Measurements from ENCODE around the gene SLC6A12. TPM values are rescaled to one million over a fixed set of nuclear protein-coding genes. Genes with fewer than 3 reads are reported as not detected.

SLC6A12 gene
- polyA plus RNA-seq, 1 donor (not counting 4 experiments of a cell fraction or from before 2014, with no cell fraction given) = not detected

- H3K27me3 ChIP-seq (ENCODE audit: control insufficient read depth, extremely low read depth, insufficient read depth, low read length) = peaks cover 32% of the 10 kb centered on the region
- H2AFZ ChIP-seq (ENCODE audit: control insufficient read depth, low read length) = no peak overlapping the region
- H3K9me1 ChIP-seq (ENCODE audit: control insufficient read depth, extremely low read depth, insufficient read depth, low read length) = no peaks in the 10 kb centered on the region
Observed at GRCh38 chr12:197347-197746, 16.6 kb downstream of the SLC6A12 start.

DNA sequence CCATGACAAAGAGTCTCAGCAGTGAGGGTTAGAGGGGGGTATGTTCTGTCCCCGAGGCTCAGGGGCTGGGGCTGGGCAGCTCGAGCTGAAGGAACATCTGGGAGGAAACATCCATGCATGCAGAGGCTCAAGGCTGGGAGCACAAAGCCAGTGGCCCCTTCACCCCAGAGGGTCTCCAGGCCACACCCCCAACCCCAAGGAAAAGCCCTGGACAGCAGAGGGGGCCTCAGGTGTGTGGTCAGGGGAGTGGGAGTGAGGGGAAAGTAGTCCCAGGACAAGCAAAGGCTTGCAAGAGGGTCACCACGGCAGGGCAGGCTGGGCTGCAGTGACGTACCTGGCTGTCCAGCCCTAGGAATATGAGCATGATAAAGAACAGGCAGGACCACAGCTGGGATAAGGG, 17.5 kb downstream of the SLC6A12 start:
- FAIRE-seq = no peak

More at GRCh38 chr12:197347-197746, 16.6 kb downstream of the SLC6A12 start:
- H3K79me2 ChIP-seq (ENCODE audit: control insufficient read depth, insufficient read depth, low read length) = no peaks in the 10 kb centered on the region
- H3K9me3 ChIP-seq (ENCODE audit: control insufficient read depth, low read depth, low read length) = no peaks in the 10 kb centered on the region
- no peaks in the 10 kb centered on the region for H3K4me1 ChIP-seq (ENCODE audit: control insufficient read depth, extremely low read depth, insufficient read depth, low read length)
- no peak overlapping the region for H3K27ac ChIP-seq (ENCODE audit: control insufficient read depth, insufficient read depth, low read length)
- no peaks in the 10 kb centered on the region for H4K20me1 ChIP-seq (ENCODE audit: control insufficient read depth, extremely low read depth, insufficient read depth, low read length)
- no peak for DNase-seq (ENCODE audit: low read depth, low spot score)
- no peaks in the 10 kb centered on the region for H3K36me3 ChIP-seq (ENCODE audit: control insufficient read depth in 2 of 2, extremely low read depth in 1 of 2, insufficient read depth in 2 of 2, low read length in 2 of 2)
- no peak for FAIRE-seq
- H3K4me2 ChIP-seq (ENCODE audit: control insufficient read depth, extremely low read depth, insufficient read depth, low read depth, low read length) = no peak overlapping the region
- dilution Hi-C loops (cut with MboI; ENCODE audit: extremely low pct_ligation_motif_present, low sequenced_read_pairs) = no loop called here
- no peak overlapping the region for H3K4me3 ChIP-seq (ENCODE audit: control insufficient read depth in 2 of 3, extremely low read depth in 1 of 3, insufficient read depth in 2 of 3, low read depth in 1 of 3, low read length in 3 of 3)
- TF ChIP-seq EZH2 (IDR thresholded peaks at IDR 0.05; ENCODE audit: low read length) (no peak), CTCF (optimal IDR thresholded peaks at IDR 0.05 in 1 of 3, IDR thresholded peaks at IDR 0.05 in 1 of 3, conservative IDR thresholded peaks at IDR 0.05 in 1 of 3; ENCODE audit: extremely low read depth in 1 of 3, insufficient read depth in 2 of 3, low read length in 3 of 3) (no peak)
- H3K9ac ChIP-seq (ENCODE audit: control insufficient read depth, extremely low read depth, insufficient read depth, low read length) = no peak overlapping the region

More for the DNA sequence above, 17.5 kb downstream of the SLC6A12 start:
- Histone ChIP-seq H3K4me2 (ENCODE audit: control insufficient read depth, extremely low read depth, insufficient read depth, low read depth, low read length) (no peak overlapping the region), H3K27me3 (ENCODE audit: control insufficient read depth, extremely low read depth, insufficient read depth, low read length) (peaks cover 23% of the 10 kb centered on the region), H4K20me1 (ENCODE audit: control insufficient read depth, extremely low read depth, insufficient read depth, low read length) (no peaks in the 10 kb centered on the region), H3K9ac (ENCODE audit: control insufficient read depth, extremely low read depth, insufficient read depth, low read length) (no peak overlapping the region), H3K79me2 (ENCODE audit: control insufficient read depth, insufficient read depth, low read length) (no peaks in the 10 kb centered on the region), H3K36me3 (ENCODE audit: control insufficient read depth in 2 of 2, extremely low read depth in 1 of 2, insufficient read depth in 2 of 2, low read length in 2 of 2) (no peaks in the 10 kb centered on the region), H3K9me3 (ENCODE audit: control insufficient read depth, low read depth, low read length) (no peaks in the 10 kb centered on the region), H3K27ac (ENCODE audit: control insufficient read depth, insufficient read depth, low read length) (no peak overlapping the region), H2AFZ (ENCODE audit: control insufficient read depth, low read length) (no peak overlapping the region), H3K4me1 (ENCODE audit: control insufficient read depth, extremely low read depth, insufficient read depth, low read length) (no peaks in the 10 kb centered on the region), H3K4me3 (ENCODE audit: control insufficient read depth in 2 of 3, extremely low read depth in 1 of 3, insufficient read depth in 2 of 3, low read depth in 1 of 3, low read length in 3 of 3) (no peak overlapping the region), H3K9me1 (ENCODE audit: control insufficient read depth, extremely low read depth, insufficient read depth, low read length) (no peaks in the 10 kb centered on the region)
- no peak for TF ChIP-seq CTCF (optimal IDR thresholded peaks at IDR 0.05 in 1 of 3, IDR thresholded peaks at IDR 0.05 in 1 of 3, conservative IDR thresholded peaks at IDR 0.05 in 1 of 3; ENCODE audit: extremely low read depth in 1 of 3, insufficient read depth in 2 of 3, low read length in 3 of 3)
- no peak for TF ChIP-seq EZH2 (IDR thresholded peaks at IDR 0.05; ENCODE audit: low read length)
- dilution Hi-C loops (cut with MboI; ENCODE audit: extremely low pct_ligation_motif_present, low sequenced_read_pairs) = no loop called here
- DNase-seq (ENCODE audit: low read depth, low spot score) = no peak
